Ishikawa (cell line): ENCODE measurements around the gene MAPK12.

ENCODE experiments used
- CEBPB ChIP-seq: IDR thresholded peaks from 2 replicates; pipeline ENCODE4 v1.6.1; 2012
- CREB1 ChIP-seq: IDR thresholded peaks from 2 replicates; pipeline ENCODE4 v1.6.1; 2012; ENCODE audit warnings: low read depth
- EGR1 ChIP-seq: IDR thresholded peaks from 2 replicates; pipeline ENCODE4 v1.6.1; 2012
- EP300 ChIP-seq: IDR thresholded peaks from 2 replicates; pipeline ENCODE4 v1.6.1; 2012; ENCODE audit warnings: borderline replicate concordance
- FOXM1 ChIP-seq: IDR thresholded peaks from 2 replicates; pipeline ENCODE4 v1.6.1; 2012; ENCODE audit warnings: low read depth, borderline replicate concordance
- MAX ChIP-seq: IDR thresholded peaks from 2 replicates; pipeline ENCODE4 v1.6.1; 2012
- NFIC ChIP-seq: IDR thresholded peaks from 2 replicates; pipeline ENCODE4 v1.6.1; 2012
- RAD21 ChIP-seq: IDR thresholded peaks from 2 replicates; pipeline ENCODE4 v1.6.1; 2012; ENCODE audit warnings: low read depth
- REST ChIP-seq: IDR thresholded peaks from 2 replicates; pipeline ENCODE4 v1.6.1; 2012; ENCODE audit warnings: low read depth, mild to moderate bottlenecking
- TAF1 ChIP-seq: IDR thresholded peaks from 2 replicates; pipeline ENCODE4 v1.6.1; 2012; ENCODE audit warnings: low read depth, mild to moderate bottlenecking
- TCF12 ChIP-seq: IDR thresholded peaks from 2 replicates; pipeline ENCODE4 v1.6.1; 2012; ENCODE audit warnings: low read depth
- TEAD4 ChIP-seq: IDR thresholded peaks from 2 replicates; pipeline ENCODE4 v1.6.1; 2012
- YY1 ChIP-seq: IDR thresholded peaks from 2 replicates; pipeline ENCODE4 v1.6.1; 2012; ENCODE audit warnings: low read depth
- ZBTB7A ChIP-seq: IDR thresholded peaks from 2 replicates; pipeline ENCODE4 v1.6.1; 2012; ENCODE audit warnings: low read depth
- TF ChIP-seq, protein P1 (sequence below): IDR thresholded peaks from 2 replicates; pipeline ENCODE4 v1.6.1; 2012

MAPK12 gene

DNA sequence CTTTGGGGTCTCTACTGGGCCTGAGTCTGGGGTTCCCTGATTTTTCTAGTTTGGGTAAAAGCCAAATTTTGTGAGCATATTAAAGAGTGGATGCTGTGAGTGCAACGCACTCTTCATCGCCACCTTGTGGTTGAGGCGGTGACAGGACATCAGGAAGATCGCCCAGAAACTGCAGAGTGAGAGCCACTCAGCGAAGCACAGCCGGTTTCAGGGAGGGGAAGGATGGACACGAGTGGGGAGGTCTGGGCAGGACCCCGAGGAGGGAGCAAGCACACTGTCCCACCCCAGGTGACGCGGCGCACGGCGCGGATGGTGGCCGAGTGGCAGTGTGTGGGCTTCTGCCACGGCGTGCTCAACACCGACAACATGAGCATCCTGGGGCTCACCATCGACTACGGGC lies 51.6 kb downstream of the MAPK12 start:
- no peak for TF ChIP-seq TCF12
- TF ChIP-seq NFIC: 0 out of 2 replicates have a peak, but pooled peaks have one; percentile 20
- no peak for TF ChIP-seq EGR1
- peak; percentile 70 for TF ChIP-seq RAD21

DNA sequence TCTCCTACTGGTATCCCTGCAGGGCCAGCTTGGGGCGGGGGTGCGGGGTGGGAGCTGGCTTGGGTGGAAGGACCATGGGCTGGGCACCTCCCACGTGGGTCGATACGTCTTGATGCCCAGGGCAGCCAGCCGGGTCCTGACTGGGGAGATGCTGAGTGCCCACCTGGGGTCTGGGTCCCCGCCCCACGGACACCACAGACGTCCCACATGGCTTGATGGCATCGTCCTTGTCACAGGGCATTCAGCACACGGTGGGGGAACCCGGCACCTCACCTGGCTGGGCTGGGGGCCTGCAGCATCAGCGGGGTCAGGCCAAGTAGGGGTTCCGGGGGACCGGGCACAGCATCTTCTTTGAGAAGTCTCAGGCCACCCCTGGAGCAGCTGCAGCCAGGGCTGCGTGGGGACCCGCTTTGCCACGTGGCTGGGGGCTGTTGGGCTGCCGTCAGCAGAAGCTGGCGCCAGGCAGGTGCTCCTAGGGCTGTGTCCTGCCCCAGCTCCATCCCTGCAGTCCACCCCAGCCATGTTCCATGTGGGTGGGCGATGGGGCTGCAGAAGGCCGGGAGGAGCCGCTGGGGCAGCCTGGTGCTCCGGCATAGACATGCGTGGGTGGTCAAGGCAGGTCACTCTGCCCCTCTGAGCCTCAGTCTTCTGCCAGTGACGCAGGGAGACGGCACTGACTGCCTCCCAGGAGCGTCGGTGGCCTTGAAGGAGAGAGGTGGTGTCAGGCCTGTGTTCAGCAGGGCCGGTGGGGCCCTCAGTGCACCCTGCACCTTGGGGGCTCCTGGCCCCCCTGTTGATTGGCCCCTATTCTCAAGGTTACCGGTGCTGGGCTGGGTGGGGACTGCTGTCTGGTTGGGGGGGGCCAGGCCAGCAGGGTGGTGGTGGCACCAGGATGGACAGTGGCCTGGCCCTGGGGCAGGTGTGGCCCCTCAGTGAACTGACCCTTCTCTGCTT lies 52.3 kb downstream of the MAPK12 start:
- TF ChIP-seq EP300: no peak
- no peak for TF ChIP-seq CREB1
- no peak for TF ChIP-seq FOXM1

- TF ChIP-seq NFIC: no peak
- no peak for TF ChIP-seq REST
- TF ChIP-seq ZBTB7A: no peak
- TF ChIP-seq TEAD4: no peak
- TF ChIP-seq TAF1: no peak
- TF ChIP-seq, protein P1, sequence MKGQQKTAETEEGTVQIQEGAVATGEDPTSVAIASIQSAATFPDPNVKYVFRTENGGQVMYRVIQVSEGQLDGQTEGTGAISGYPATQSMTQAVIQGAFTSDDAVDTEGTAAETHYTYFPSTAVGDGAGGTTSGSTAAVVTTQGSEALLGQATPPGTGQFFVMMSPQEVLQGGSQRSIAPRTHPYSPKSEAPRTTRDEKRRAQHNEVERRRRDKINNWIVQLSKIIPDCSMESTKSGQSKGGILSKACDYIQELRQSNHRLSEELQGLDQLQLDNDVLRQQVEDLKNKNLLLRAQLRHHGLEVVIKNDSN: no peak
- no peak for TF ChIP-seq EP300
- TF ChIP-seq RAD21: no peak
- TF ChIP-seq TCF12: no peak
Measured at GRCh38 chr22:50208430-50208938, 53.0 kb downstream of the MAPK12 start.

- TF ChIP-seq FOXM1 (no peak), TAF1 (no peak), ZBTB7A (no peak), YY1 (no peak), REST (no peak), TCF12 (no peak), MAX (no peak), EGR1 (no peak), RAD21 (no peak), TEAD4 (no peak), CEBPB (no peak), CREB1 (no peak), NFIC (no peak), EP300 (no peak)
- TF ChIP-seq, protein P1: no peak
Measured at GRCh38 chr22:50207383-50208140, 53.9 kb downstream of the MAPK12 start.

GRCh38 chr22:50206599-50206998 lies 54.9 kb downstream of the MAPK12 start:
- TF ChIP-seq FOXM1 (no peak), CEBPB (no peak), EP300 (no peak), TCF12 (no peak), YY1 (no peak), MAX (0 out of 2 replicates have a peak, but pooled peaks have one; percentile 19), TEAD4 (no peak), RAD21 (peak; percentile 32; the same call in 1 of the 2 replicates), ZBTB7A (no peak), NFIC (no peak), CREB1 (no peak), TAF1 (no peak), EGR1 (no peak), REST (no peak)
- TF ChIP-seq, protein P1: peak; percentile 30; the same call in 1 of the 2 replicates
